Astrocyte (in vitro differentiated cells and primary cell): ENCODE results near the gene TROAP.

Experiments
- CTCF ChIP-seq: IDR thresholded peaks from 2 replicates; pipeline ENCODE4 v1.5.1; 2011; ENCODE audit warnings: low read depth, mild to moderate bottlenecking, inconsistent platforms, low read length, moderate library complexity; ENCODE audit not compliant: insufficient read depth
- EZH2 ChIP-seq: IDR thresholded peaks from 2 replicates; pipeline ENCODE4 v1.6.1; 2012; ENCODE audit warnings: mild to moderate bottlenecking, low read length, inconsistent platforms; ENCODE audit not compliant: insufficient read depth

GRCh38 chr12:49330631-49331379 lies 7.8 kb downstream of the TROAP start:
- TF ChIP-seq CTCF (no peak), EZH2 (no peak)
